Lower leg skin (tissue), 4 donors: ENCODE measurements around the gene C1orf52. TPM values are rescaled to one million over a fixed set of nuclear protein-coding genes. Genes with fewer than 3 reads are reported as not detected.
"Not testable (repeated sequence)": the region's sequence is repeated elsewhere in the genome, so short reads cannot be mapped to it uniquely, and the experiment has no call there.

Experiments
- DNase-seq, 2 donors: peaks; one replicate each; pipeline ENCODE4 v3.0.0-alpha.2; 2019; ENCODE audit warnings: low spot score in 2 of 2
- H3K4me3 ChIP-seq: fragments of 200-600 bp; sonication (generic); 2 replicates; pipeline ENCODE4 v1.5.1; 2017; ENCODE audit warnings: mild to moderate bottlenecking, low read depth; ENCODE audit not compliant: poor library complexity, severe bottlenecking
- CTCF ChIP-seq, 3 donors: fragments of 450-650 bp; IDR thresholded peaks; one replicate each; pipeline ENCODE4 v1.5.1; 2016; ENCODE audit warnings: antibody characterized with exemption in 3 of 3, mild to moderate bottlenecking in 3 of 3, moderate library complexity in 2 of 3
- POLR2A ChIP-seq, 2 donors: fragments of 450-650 bp; IDR thresholded peaks; one replicate each; pipeline ENCODE4 v1.6.1; 2016 to 2017; ENCODE audit warnings: antibody characterized with exemption in 2 of 2, mild to moderate bottlenecking in 1 of 2, moderate library complexity in 1 of 2
- WGBS, 2 donors: methylation state at CpG; one replicate each; pipeline ENCODE4 v1.1.5; 2018; 5-methylcytosine and 5-hydroxymethylcytosine counted together
- intact Hi-C: fragments of 100-400 bp; cut with DNase I; formaldehyde crosslinking; loops from one replicate; pipeline ENCODE4 v1.15.0; 2023; ENCODE audit warnings: low total_unique reads
- total RNA-seq, 4 donors: library from RNA; depleted of rRNA; stranded (reverse); fragments of >200 nt; gene quantifications; one replicate each; pipeline ENCODE4 v1.1.0, GENCODE V29; 2016

Gene C1orf52
- total RNA-seq, 4 donors from 2014 or later: 12.4 to 27.0 (median 20.5) TPM

DNA sequence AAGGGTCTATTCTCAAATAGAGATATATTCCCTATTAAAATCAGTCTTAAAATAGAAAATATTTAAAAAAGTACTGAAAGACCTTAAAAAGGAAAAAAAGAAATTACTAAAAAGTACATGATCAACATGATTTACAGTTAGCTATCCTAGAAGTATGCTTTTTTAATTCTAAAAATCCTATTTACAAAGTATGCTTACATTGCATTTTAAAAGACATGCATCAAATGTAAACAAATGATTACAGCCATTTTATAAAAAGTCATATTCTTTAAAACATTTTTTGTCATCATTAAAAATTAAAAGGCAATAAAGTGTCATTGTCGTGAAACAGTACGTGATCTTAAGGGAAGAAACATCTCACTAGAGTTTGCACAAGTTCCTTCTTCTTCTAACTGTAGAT is 7.9 kb upstream of the C1orf52 start:
- intact Hi-C loops: no loop called here
- DNase-seq: no peak
- H3K4me3 ChIP-seq: no peak overlapping the region
- WGBS, 2 donors: 85 to 88% methylated on average over 2 of the region's 2 CpGs
- TF ChIP-seq CTCF (IDR thresholded peaks at IDR 0.05) (no peak), POLR2A (IDR thresholded peaks at IDR 0.05) (no peak)

GRCh38 chr1:85264150-85264549 is 4.7 kb upstream of the C1orf52 start:
- TF ChIP-seq CTCF (IDR thresholded peaks at IDR 0.05) (no peak), POLR2A (IDR thresholded peaks at IDR 0.05) (no peak)
- intact Hi-C loops: no loop called here
- no peak overlapping the region for H3K4me3 ChIP-seq
- no peak for DNase-seq
- WGBS, 2 donors: 73 to 82% methylated on average over 2 of the region's 2 CpGs

DNA sequence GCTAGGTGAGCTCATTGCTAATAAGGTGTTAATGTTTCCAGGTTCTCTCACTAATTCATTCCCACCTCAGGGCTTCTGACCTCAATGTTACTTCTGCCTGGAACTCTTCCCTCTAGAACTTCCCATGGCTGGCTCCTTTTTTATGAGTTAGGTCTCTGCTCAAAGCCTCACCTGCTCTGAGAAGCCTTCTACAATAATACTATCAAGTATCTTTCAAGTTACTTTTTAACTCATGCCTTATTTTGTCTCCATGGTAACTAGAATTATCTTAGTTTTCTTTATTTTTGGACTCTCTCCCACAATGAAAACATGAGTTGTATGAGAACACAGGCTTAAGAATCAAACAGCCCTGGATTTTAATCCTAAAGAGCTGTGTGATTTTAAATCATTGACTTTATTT is 3.5 kb upstream of the C1orf52 start:
- no peak for TF ChIP-seq CTCF (IDR thresholded peaks at IDR 0.05)
- no peak for TF ChIP-seq POLR2A (IDR thresholded peaks at IDR 0.05)

DNA sequence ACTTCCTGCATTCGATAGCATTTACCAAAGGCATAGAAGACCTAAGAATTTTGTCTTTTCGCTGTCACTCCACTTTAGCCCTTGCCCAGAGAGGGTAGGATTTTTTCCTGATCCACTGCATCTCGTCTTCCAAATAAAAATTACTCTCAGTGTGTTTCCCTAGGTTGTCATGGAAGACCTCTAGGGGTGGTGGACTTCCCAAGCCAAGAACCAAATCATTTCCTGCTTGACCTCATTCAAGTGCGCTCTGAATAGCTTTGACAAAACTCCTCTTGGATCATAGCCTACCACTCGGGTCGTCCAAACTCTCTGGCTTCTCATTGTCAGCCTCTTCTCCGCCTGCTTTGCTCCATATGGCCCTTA is 431 bp upstream of the C1orf52 start:
- intact Hi-C loops: loop anchor here (10.0 kb wide), 1 partner anchor 55 kb away; the partner anchor contains the start of gene SYDE2
- no peak for DNase-seq
- TF ChIP-seq CTCF (IDR thresholded peaks at IDR 0.05) (no peak), POLR2A (IDR thresholded peaks at IDR 0.05) (no peak)
- no peak overlapping the region for H3K4me3 ChIP-seq
- 10 to 16% methylated on average over 7 of the region's 7 CpGs for WGBS, 2 donors

More for the DNA sequence above, 3.5 kb upstream of the C1orf52 start:
- intact Hi-C loops: no loop called here
- H3K4me3 ChIP-seq: no peak overlapping the region
- DNase-seq: no peak

DNA sequence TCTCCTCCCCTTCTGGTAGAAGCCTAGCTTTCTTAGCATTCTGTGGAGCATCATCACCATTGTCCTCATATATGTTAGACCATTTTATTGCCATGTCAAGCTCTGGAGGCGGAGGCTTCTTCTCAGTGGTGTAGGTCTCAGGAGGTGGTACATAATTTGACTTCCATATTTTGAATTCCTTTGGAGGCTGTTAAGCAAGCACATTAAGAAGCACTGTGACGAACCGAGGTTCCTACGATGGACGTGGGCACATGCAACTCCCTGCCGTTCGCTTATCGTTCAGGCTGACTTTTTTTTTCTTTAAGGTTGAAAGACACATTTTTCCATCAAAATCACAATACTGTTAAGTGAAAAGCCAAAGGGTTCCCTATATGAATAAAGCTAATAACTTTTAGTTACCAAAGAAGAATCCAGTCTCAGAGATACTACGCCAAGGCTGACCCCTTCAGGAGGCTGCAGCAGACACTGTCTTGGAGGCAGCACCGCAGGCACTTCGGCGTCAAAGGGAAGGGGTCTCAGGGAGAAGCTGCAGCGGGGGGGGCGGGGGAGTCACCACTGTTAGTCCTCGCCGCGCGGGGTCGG is 835 bp downstream of the C1orf52 start:
- intact Hi-C loops: loop anchor here (10.0 kb wide), 1 partner anchor 54 kb away; the partner anchor contains the start of gene SYDE2
- WGBS, 2 donors: 6 to 7% methylated on average over 19 of the region's 19 CpGs
- peak overlapping the region; percentile 88 for H3K4me3 ChIP-seq
- TF ChIP-seq POLR2A (IDR thresholded peaks at IDR 0.05): no peak
- no peak for TF ChIP-seq CTCF (IDR thresholded peaks at IDR 0.05)
- DNase-seq: no peak

GRCh38 chr1:85249042-85249441 is 10.4 kb downstream of the C1orf52 start:
- H3K4me3 ChIP-seq: not testable (repeated sequence)

More at GRCh38 chr1:85249042-85249441, 10.4 kb downstream of the C1orf52 start:
- intact Hi-C loops: loop anchor here (5.0 to 10.0 kb wide), 2 partner anchors 142 to 304 kb away; no protein-coding TSS in a partner anchor
- not testable (repeated sequence) for DNase-seq
- 76 to 91% methylated on average over 3 of the region's 3 CpGs for WGBS, 2 donors
